Measurements from ENCODE around the gene XRN2. TPM values are rescaled to one million over a fixed set of nuclear protein-coding genes. Genes with fewer than 3 reads are reported as not detected.
A peak's percentile ranks its signal among the peaks of the same experiment; 100 is the strongest.

The XRN2 gene
- total and polyA plus RNA-seq, 8 donors: 12.5 to 66.8 (median 27.7) TPM

DNA sequence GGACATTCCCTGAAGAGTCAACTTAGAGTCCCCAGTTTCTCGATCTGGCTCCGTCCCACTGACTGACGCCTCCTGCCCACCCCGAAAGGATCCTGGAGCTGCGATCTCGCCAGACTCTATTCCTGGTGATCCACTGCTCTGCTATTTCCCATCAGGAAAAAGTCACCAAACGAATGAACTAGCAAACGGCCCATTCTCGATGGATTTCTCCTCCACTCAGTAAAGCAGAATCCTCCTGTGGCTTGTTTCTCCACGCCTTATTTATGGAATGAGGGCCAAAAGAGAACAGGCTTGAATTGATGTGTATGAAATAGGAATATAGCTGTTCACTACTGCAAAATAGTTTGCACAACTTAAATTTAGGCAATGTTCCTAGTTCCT lies 88.8 kb downstream of the XRN2 start:
- peaks cover 0 to 17% (median 3%) of the 10 kb centered on the region in 4 donors for H3K9me3 ChIP-seq
- no peak overlapping the region for H3K27ac ChIP-seq
- no peak for DNase-seq
- TF ChIP-seq EP300 (IDR thresholded peaks at IDR 0.05) (no peak), POLR2AphosphoS5 (IDR thresholded peaks at IDR 0.05) (no peak), POLR2A (IDR thresholded peaks at IDR 0.05) (no peak)
- TF ChIP-seq, protein P1, sequence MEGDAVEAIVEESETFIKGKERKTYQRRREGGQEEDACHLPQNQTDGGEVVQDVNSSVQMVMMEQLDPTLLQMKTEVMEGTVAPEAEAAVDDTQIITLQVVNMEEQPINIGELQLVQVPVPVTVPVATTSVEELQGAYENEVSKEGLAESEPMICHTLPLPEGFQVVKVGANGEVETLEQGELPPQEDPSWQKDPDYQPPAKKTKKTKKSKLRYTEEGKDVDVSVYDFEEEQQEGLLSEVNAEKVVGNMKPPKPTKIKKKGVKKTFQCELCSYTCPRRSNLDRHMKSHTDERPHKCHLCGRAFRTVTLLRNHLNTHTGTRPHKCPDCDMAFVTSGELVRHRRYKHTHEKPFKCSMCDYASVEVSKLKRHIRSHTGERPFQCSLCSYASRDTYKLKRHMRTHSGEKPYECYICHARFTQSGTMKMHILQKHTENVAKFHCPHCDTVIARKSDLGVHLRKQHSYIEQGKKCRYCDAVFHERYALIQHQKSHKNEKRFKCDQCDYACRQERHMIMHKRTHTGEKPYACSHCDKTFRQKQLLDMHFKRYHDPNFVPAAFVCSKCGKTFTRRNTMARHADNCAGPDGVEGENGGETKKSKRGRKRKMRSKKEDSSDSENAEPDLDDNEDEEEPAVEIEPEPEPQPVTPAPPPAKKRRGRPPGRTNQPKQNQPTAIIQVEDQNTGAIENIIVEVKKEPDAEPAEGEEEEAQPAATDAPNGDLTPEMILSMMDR (IDR thresholded peaks at IDR 0.05): no peak
- peaks cover 14 to 67% (median 52%) of the 10 kb centered on the region in 3 donors for H3K27me3 ChIP-seq
- WGBS, 5 donors: 19 to 27% (median 23%) methylated on average over 10 of the region's 10 CpGs
- H3K4me1 ChIP-seq: peaks cover 13 to 24% (median 20%) of the 10 kb centered on the region in 4 donors
- H3K4me3 ChIP-seq: no peak overlapping the region
- intact Hi-C loops (cut with DNase I; ENCODE audit: low total_unique reads): loop anchor here (10.0 kb wide), 1 partner anchor 57 kb away; no protein-coding TSS in a partner anchor
- peaks cover 3 to 40% (median 39%) of the 10 kb centered on the region in 4 donors for H3K36me3 ChIP-seq

DNA sequence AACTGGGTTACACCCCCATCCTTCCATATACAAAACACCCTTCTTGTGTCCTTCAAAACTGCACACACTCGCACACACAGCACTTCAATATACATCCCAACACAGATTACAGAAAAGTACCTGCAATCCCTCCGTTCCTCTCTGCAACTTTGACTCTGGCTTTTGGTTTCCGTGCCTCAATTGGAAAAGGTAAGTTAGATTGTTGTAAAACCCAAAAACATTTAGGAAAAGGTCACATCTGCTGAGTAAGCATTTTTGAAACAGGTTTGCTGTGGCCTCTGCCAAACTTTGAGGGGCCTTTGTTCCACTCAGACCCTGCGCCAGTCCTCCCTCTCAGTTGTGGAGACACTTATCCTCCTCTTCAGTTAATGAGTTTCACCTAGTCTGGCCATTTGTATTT lies 90.0 kb downstream of the XRN2 start:
- peaks cover 0 to 26% (median 6%) of the 10 kb centered on the region in 4 donors for H3K9me3 ChIP-seq
- H3K4me1 ChIP-seq: peaks cover 16 to 33% (median 24%) of the 10 kb centered on the region in 4 donors
- no peak overlapping the region for H3K27ac ChIP-seq
- no peak for TF ChIP-seq POLR2AphosphoS5 (IDR thresholded peaks at IDR 0.05)
- TF ChIP-seq EP300 (IDR thresholded peaks at IDR 0.05): no peak
- TF ChIP-seq POLR2A (IDR thresholded peaks at IDR 0.05): no peak
- TF ChIP-seq, protein P1 (IDR thresholded peaks at IDR 0.05): no peak
- no peak overlapping the region for H3K4me3 ChIP-seq
- DNase-seq: peak in 1 of 2 donors; percentile 4
- peaks cover 0 to 28% (median 27%) of the 10 kb centered on the region in 4 donors for H3K36me3 ChIP-seq
- peaks cover 22 to 79% (median 64%) of the 10 kb centered on the region in 3 donors for H3K27me3 ChIP-seq
- WGBS, 5 donors: 34 to 51% (median 36%) methylated on average over 4 of the region's 4 CpGs
- intact Hi-C loops (cut with DNase I; ENCODE audit: low total_unique reads): loop anchor here (10.0 kb wide), 1 partner anchor 58 kb away; no protein-coding TSS in a partner anchor

DNA sequence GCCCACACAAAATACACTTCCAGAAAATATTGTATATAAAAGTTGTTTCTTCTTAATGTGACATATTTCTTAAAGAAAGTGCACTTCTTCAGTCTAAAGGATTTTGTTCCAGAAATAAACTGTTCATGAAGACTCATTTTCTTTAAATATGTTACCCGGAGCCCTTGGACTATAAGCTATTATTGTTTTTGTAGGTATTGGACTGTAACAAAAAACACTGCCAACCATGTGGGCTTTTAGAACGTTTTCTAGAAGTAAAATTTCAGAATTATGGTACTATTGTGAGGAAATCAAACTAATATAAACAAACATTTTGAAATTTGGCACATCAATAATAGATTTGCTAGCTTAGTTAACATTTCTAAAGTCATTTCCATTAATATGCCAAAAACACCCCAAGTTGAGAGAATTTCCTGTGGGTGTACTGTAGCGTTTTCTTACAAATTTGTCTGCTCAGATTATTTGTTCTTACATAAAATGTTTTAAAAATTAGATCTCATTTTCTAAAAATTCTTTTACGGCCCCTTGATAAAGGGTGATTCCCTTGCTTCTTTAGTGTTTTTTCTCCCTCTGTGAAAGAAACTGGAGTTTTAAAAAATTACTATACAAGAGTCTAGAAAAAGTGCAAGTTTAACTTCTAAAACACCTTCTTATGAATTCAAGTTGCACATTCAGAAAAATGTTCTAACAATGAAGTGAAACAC lies 90.8 kb downstream of the XRN2 start:
- no peak overlapping the region for H3K4me3 ChIP-seq
- 43 to 47% (median 45%) methylated on average over 4 of the region's 4 CpGs for WGBS, 5 donors
- H3K9me3 ChIP-seq: peaks cover 0 to 26% (median 7%) of the 10 kb centered on the region in 4 donors
- H3K27me3 ChIP-seq: peaks cover 22 to 87% (median 72%) of the 10 kb centered on the region in 3 donors
- intact Hi-C loops (cut with DNase I; ENCODE audit: low total_unique reads): loop anchor here (10.0 kb wide), 1 partner anchor 59 kb away; no protein-coding TSS in a partner anchor
- no peak for DNase-seq
- TF ChIP-seq POLR2A (IDR thresholded peaks at IDR 0.05) (no peak), POLR2AphosphoS5 (IDR thresholded peaks at IDR 0.05) (no peak)
- TF ChIP-seq, protein P1 (IDR thresholded peaks at IDR 0.05): no peak
- peaks cover 16 to 33% (median 24%) of the 10 kb centered on the region in 4 donors for H3K4me1 ChIP-seq
- H3K27ac ChIP-seq: no peak overlapping the region
- H3K36me3 ChIP-seq: peaks cover 0 to 20% (median 19%) of the 10 kb centered on the region in 4 donors

DNA sequence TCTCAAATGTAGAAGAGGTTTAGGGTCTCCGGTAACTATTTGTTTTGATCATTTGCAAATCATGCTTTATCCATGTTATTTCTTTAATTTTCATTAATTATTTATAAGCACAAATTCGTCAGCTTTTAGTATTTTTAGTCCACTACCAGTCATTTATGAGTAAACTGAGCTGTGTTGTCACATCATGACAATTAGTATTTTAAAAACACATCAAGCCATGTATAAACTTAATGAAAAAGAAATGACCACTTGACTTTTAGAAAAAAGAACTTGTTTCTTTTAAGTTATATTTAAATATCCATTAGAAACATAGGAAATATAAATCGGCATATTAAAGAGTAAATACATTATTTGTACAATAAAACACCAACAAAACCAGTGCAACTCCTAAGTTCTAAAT lies 91.4 kb downstream of the XRN2 start:
- Histone ChIP-seq H3K9me3 (peaks cover 0 to 26% (median 7%) of the 10 kb centered on the region in 4 donors), H3K27ac (no peak overlapping the region), H3K36me3 (peaks cover 0 to 14% (median 13%) of the 10 kb centered on the region in 4 donors), H3K4me1 (peaks cover 16 to 33% (median 24%) of the 10 kb centered on the region in 4 donors), H3K27me3 (peaks cover 22 to 93% (median 76%) of the 10 kb centered on the region in 3 donors), H3K4me3 (no peak overlapping the region)
- TF ChIP-seq POLR2AphosphoS5 (IDR thresholded peaks at IDR 0.05) (no peak), POLR2A (IDR thresholded peaks at IDR 0.05) (no peak), EP300 (IDR thresholded peaks at IDR 0.05) (no peak)
- TF ChIP-seq, protein P1 (IDR thresholded peaks at IDR 0.05): no peak
- WGBS, 5 donors: 18 to 27% (median 25%) methylated on average over 3 of the region's 3 CpGs
- intact Hi-C loops (cut with DNase I; ENCODE audit: low total_unique reads): loop anchor here (10.0 kb wide), 1 partner anchor 60 kb away; no protein-coding TSS in a partner anchor
- no peak for DNase-seq

Data from stomach (tissue), 9 donors.